GM12864 (cell line): Measurements from ENCODE around the gene SETD1A.

Source experiments
- DNase-seq: peaks from one replicate; pipeline ENCODE4 v3.0.0-alpha.2; 2011; ENCODE audit warnings: low read depth
- H3K4me3 ChIP-seq: 2 replicates; pipeline ENCODE4 v1.5.1; 2011; ENCODE audit warnings: mild to moderate bottlenecking, low read depth, low read length, control low read depth
- CTCF ChIP-seq: IDR thresholded peaks from 2 replicates; pipeline ENCODE4 v1.5.1; 2011; ENCODE audit warnings: low read depth, mild to moderate bottlenecking, moderate library complexity, low read length, control low read depth, inconsistent platforms; ENCODE audit errors: missing control alignments

SETD1A gene

DNA sequence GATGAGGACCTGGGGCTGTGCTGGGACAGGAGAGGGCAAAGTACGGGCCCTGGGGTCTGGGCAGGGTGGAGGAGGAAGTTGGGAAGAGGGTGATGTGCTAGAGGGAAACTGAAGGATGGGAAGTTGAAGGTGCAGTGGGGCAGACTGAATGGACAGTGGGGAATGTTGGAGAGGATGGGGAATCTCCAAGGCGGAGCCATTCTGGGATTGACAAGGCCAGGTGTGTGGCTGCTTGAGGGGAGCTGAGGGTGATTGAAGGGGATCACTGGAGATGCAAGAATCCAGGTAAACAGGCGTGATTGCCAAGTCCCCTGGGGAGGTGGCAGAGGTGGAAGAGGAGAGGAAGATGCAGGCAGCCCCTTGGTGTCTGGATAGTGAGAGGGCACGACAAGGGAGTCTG is 18.9 kb downstream of the SETD1A start:
- H3K4me3 ChIP-seq, result no peak overlapping the region
- no peak for DNase-seq
- TF ChIP-seq CTCF, result no peak

DNA sequence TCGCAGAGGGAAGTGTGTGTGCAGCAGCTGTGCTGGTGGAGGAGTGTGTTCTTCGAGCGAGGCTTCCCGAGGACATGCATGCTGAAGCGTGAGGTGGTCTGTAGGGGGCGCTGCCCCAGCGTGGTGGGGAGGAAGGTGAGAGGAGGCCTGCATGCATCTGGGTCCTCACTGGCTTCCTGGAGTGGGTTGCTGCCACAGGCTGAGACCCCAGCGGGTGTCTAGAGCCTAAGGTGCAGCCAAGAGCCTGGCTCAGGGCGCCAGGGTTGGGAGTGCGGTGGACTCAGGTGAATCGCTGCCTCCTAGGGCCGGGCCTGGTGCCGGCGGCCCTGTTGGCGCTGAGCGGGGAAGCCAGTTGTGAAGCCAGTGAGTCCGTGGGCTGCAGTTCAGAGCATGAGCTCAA is 19.9 kb downstream of the SETD1A start:
- TF ChIP-seq CTCF, result peak; percentile 56
- no peak overlapping the region for H3K4me3 ChIP-seq
- DNase-seq, result no peak

- DNase-seq, result no peak
- no peak overlapping the region for H3K4me3 ChIP-seq
- no peak for TF ChIP-seq CTCF
Observed at GRCh38 chr16:30979170-30980022, 21.8 kb downstream of the SETD1A start.

GRCh38 chr16:30980023-30980371 is 22.4 kb downstream of the SETD1A start:
- TF ChIP-seq CTCF, result no peak
- H3K4me3 ChIP-seq, result no peak overlapping the region
- DNase-seq, result no peak

- TF ChIP-seq CTCF, result no peak
- no peak for DNase-seq
- H3K4me3 ChIP-seq, result no peak overlapping the region
Observed at GRCh38 chr16:30980434-30980833, 22.9 kb downstream of the SETD1A start.

DNA sequence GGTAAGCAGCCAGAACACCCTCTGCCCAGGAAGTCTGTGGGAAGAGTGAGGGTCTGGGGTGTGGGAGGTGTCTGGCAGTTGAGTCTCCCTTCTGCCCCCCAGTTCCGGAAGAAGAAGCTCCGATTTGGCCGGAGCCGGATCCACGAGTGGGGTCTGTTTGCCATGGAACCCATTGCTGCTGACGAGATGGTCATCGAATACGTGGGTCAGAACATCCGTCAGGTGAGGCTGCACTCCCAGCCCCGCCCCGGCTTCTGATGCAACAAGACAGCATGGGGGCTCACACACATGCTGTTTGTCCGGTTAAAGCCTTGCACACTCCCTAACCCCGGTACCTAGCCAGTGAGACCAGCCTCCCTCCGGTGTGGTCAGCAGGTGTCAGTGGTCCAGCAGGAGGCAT is 23.4 kb downstream of the SETD1A start:
- H3K4me3 ChIP-seq, result no peak overlapping the region
- no peak for DNase-seq
- TF ChIP-seq CTCF, result no peak

GRCh38 chr16:30982548-30983288 is 25.2 kb downstream of the SETD1A start:
- H3K4me3 ChIP-seq, result no peak overlapping the region
- no peak for DNase-seq
- no peak for TF ChIP-seq CTCF
